Measurements from ENCODE around the gene SPATA32. TPM values are rescaled to one million over a fixed set of nuclear protein-coding genes. Genes with fewer than 3 reads are reported as not detected.

The SPATA32 gene
- total RNA-seq, 1 experiment from 2014 or later, result 0.85 TPM

DNA sequence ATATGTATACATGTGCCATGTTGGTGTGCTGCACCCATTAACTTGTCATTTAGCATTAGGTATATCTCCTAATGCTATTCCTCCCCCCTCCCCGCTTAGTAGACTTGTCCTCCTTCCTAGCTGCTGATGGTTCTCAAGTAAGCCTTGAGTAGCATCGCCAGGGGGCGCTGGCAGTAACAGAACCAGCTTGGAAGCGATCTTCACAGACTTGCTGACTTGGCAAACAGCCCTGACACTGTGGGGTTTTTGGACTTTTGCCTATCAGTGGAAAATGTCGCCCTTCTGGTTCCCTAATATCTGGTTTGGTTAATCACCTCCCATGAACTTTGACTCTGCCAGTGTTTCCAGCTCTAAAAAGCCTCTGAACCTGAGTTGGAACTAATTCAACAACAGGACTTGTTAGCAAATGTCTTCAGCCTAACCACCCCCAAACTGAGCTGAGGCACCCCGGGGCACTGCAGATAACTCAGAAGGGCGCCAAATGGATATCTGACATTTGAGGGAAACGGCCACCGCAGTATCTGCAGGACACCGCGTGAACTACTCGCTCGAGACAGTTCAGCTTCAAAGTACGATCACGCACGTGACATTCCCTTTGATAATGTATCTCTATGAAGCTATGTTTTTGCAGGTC is 15.4 kb upstream of the SPATA32 start:
- H3K4me3 Mint-ChIP-seq (ENCODE audit: low read depth, unreplicated experiment), result no peak overlapping the region
- intact Hi-C loops (cut with micrococcal nuclease; ENCODE audit: unreplicated experiment), result loop anchor here (1.0 to 2.0 kb wide), 2 partner anchors 37 to 108 kb away; no protein-coding TSS in a partner anchor
- no peak overlapping the region for H3K27ac Mint-ChIP-seq (ENCODE audit: unreplicated experiment)
- H3K4me1 Mint-ChIP-seq (ENCODE audit: low read depth, unreplicated experiment), result peaks cover 13% of the 10 kb centered on the region
- DNase-seq, result peak; percentile 95
- H3K27me3 Mint-ChIP-seq (ENCODE audit: unreplicated experiment), result no peaks in the 10 kb centered on the region
- TF ChIP-seq CTCF (IDR thresholded peaks at IDR 0.05; ENCODE audit: unreplicated experiment), result peak; percentile 84
- BruUV-seq (replicated peaks), result no TSS peak
- no peaks in the 10 kb centered on the region for H3K9me3 Mint-ChIP-seq (ENCODE audit: low read depth, unreplicated experiment)
- H3K36me3 Mint-ChIP-seq (ENCODE audit: insufficient read depth, unreplicated experiment), result peaks cover 78% of the 10 kb centered on the region
- CTCF ChIA-PET, result interaction anchor here (0.5 to 2.8 kb wide), 26 partner anchors 8 to 172 kb away, joined by 3 to 49 read pairs (median 5); partner anchors contain the start of genes ACBD4 and MAP3K14

DNA sequence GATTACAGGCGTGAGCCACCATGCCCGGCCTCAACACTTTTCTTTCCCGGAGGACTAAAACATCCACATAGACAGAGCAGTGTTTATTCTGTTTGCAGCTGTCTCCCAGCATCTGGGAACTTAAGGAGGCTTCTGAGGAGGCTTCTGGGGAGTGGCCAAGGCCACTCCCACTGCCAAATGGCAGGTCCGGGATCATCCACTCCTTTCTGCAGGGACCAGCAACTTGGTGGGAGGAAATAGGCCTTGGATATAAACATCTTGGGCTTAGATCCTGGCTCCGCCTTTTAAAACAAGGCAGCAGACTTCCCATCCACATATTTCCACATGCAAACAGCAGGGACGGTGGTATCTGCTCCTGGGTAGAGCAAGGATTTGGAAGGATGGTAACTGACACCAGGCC is 14.1 kb upstream of the SPATA32 start:
- Mint-ChIP-seq H3K4me1 (ENCODE audit: low read depth, unreplicated experiment) (peaks cover 13% of the 10 kb centered on the region), H3K4me3 (ENCODE audit: low read depth, unreplicated experiment) (no peak overlapping the region), H3K36me3 (ENCODE audit: insufficient read depth, unreplicated experiment) (peaks cover 78% of the 10 kb centered on the region), H3K9me3 (ENCODE audit: low read depth, unreplicated experiment) (no peaks in the 10 kb centered on the region), H3K27me3 (ENCODE audit: unreplicated experiment) (no peaks in the 10 kb centered on the region), H3K27ac (ENCODE audit: unreplicated experiment) (no peak overlapping the region)
- CTCF ChIA-PET, result interaction anchor here (1.0 to 2.8 kb wide), 9 partner anchors 35 to 141 kb away, joined by 3 to 49 read pairs (median 12); partner anchors contain the start of genes ACBD4 and MAP3K14
- intact Hi-C loops (cut with micrococcal nuclease; ENCODE audit: unreplicated experiment), result loop anchor here (2.0 kb wide), 1 partner anchor 39 kb away; no protein-coding TSS in a partner anchor
- no TSS peak for BruUV-seq (replicated peaks)
- no peak for DNase-seq
- no peak for TF ChIP-seq CTCF (IDR thresholded peaks at IDR 0.05; ENCODE audit: unreplicated experiment)

DNA sequence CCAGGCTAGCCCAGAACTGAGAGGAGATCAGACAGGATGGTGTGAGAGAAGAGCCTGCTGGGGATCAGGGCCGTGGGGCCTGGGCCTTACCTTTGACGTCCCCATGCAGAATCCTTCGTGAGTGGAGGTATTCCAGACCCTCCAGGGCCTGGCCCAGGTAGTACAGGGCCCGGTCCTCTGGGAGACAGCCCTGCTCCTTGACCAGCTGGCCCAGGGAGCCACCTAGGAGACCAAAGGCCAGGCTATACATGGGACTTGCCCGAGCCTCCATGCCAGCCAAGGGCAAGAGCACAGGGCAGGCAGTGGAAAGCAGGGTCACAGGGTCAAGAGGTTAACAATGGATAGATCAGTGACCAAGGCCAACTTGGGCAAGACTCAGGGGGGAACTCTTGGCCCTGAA is 12.1 kb upstream of the SPATA32 start:
- intact Hi-C loops (cut with micrococcal nuclease; ENCODE audit: unreplicated experiment), result no loop called here
- Mint-ChIP-seq H3K27me3 (ENCODE audit: unreplicated experiment) (no peaks in the 10 kb centered on the region), H3K4me3 (ENCODE audit: low read depth, unreplicated experiment) (no peak overlapping the region), H3K36me3 (ENCODE audit: insufficient read depth, unreplicated experiment) (peaks cover 78% of the 10 kb centered on the region), H3K4me1 (ENCODE audit: low read depth, unreplicated experiment) (peaks cover 13% of the 10 kb centered on the region), H3K27ac (ENCODE audit: unreplicated experiment) (no peak overlapping the region), H3K9me3 (ENCODE audit: low read depth, unreplicated experiment) (no peaks in the 10 kb centered on the region)
- DNase-seq, result no peak
- TF ChIP-seq CTCF (IDR thresholded peaks at IDR 0.05; ENCODE audit: unreplicated experiment), result no peak
- no TSS peak for BruUV-seq (replicated peaks)
- CTCF ChIA-PET, result no interaction called here

DNA sequence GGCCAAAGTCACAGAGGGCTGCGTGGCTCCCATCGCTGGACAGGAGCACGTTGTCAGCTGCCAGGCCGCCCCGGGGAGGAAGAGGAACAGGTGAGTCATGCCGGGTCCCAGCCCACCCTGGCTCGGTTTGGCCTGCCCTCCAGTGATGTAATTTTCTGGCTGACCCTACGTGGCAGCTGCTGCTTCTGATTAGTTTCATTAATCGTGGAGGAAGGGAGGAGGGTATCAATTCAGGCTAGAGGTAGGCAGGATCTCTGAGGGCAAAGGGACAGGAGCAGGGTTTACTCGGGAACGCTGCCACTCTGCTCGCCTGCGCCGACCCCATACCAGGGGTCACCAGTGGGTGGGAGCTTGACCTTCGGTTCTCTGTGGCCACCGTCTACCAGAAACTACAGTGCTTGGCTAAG is 11.7 kb upstream of the SPATA32 start:
- CTCF ChIA-PET, result no interaction called here
- DNase-seq, result no peak
- Mint-ChIP-seq H3K9me3 (ENCODE audit: low read depth, unreplicated experiment) (no peaks in the 10 kb centered on the region), H3K27me3 (ENCODE audit: unreplicated experiment) (no peaks in the 10 kb centered on the region), H3K4me1 (ENCODE audit: low read depth, unreplicated experiment) (peaks cover 13% of the 10 kb centered on the region), H3K4me3 (ENCODE audit: low read depth, unreplicated experiment) (no peak overlapping the region), H3K36me3 (ENCODE audit: insufficient read depth, unreplicated experiment) (peaks cover 80% of the 10 kb centered on the region), H3K27ac (ENCODE audit: unreplicated experiment) (no peak overlapping the region)
- intact Hi-C loops (cut with micrococcal nuclease; ENCODE audit: unreplicated experiment), result no loop called here
- no TSS peak for BruUV-seq (replicated peaks)
- TF ChIP-seq CTCF (IDR thresholded peaks at IDR 0.05; ENCODE audit: unreplicated experiment), result no peak

Measured in Calu3 (cell line).